Activated CD4-positive, alpha-beta T cell treated with anti-CD3 and anti-CD28 coated beads, Interleukin-2, amount 50 U/mL, for 16 hours (primary cell): ENCODE measurements around the gene GAL3ST2.
"Not testable (repeated sequence)": the region's sequence is repeated elsewhere in the genome, so short reads cannot be mapped to it uniquely, and the experiment has no call there.

Experiments
- DNase-seq: peaks from one replicate; pipeline ENCODE4 v3.0.0-alpha.2; 2020

GAL3ST2 gene

GRCh38 chr2:241769819-241770184 lies 6.8 kb upstream of the GAL3ST2 start:
- DNase-seq: no peak

- DNase-seq: no peak
Observed at GRCh38 chr2:241770185-241770935, 6.3 kb upstream of the GAL3ST2 start.

GRCh38 chr2:241770936-241771285 lies 5.7 kb upstream of the GAL3ST2 start:
- no peak for DNase-seq

GRCh38 chr2:241771286-241772062 lies 5.1 kb upstream of the GAL3ST2 start:
- no peak for DNase-seq

GRCh38 chr2:241772063-241772499 lies 4.5 kb upstream of the GAL3ST2 start:
- peak; percentile 53 for DNase-seq

GRCh38 chr2:241773511-241774418 lies 2.9 kb upstream of the GAL3ST2 start:
- no peak for DNase-seq

- DNase-seq: no peak
Observed at GRCh38 chr2:241774419-241775222, 2.0 kb upstream of the GAL3ST2 start.

GRCh38 chr2:241775223-241776177 lies 1.1 kb upstream of the GAL3ST2 start:
- DNase-seq: no peak

GRCh38 chr2:241777170-241777685 lies 606 bp downstream of the GAL3ST2 start:
- DNase-seq: no peak

GRCh38 chr2:241777686-241778627 lies 1.3 kb downstream of the GAL3ST2 start:
- no peak for DNase-seq

GRCh38 chr2:241780939-241781569 lies 4.4 kb downstream of the GAL3ST2 start:
- DNase-seq: no peak

GRCh38 chr2:241782053-241782452 lies 5.4 kb downstream of the GAL3ST2 start:
- DNase-seq: not testable (repeated sequence)

- DNase-seq: no peak
Observed at GRCh38 chr2:241788135-241788534, 11.5 kb downstream of the GAL3ST2 start.

- DNase-seq: peak; percentile 66
Observed at GRCh38 chr2:241788572-241788971, 11.9 kb downstream of the GAL3ST2 start.

GRCh38 chr2:241791385-241791784 lies 14.8 kb downstream of the GAL3ST2 start:
- DNase-seq: not testable (repeated sequence)

- no peak for DNase-seq
Observed at GRCh38 chr2:241793385-241793784, 16.8 kb downstream of the GAL3ST2 start.

GRCh38 chr2:241794250-241794823 lies 17.7 kb downstream of the GAL3ST2 start:
- DNase-seq: no peak
